Colonic mucosa (tissue), 4 donors: Measurements from ENCODE around the gene MYO18A. TPM values are rescaled to one million over a fixed set of nuclear protein-coding genes. Genes with fewer than 3 reads are reported as not detected.
"Not testable (repeated sequence)": the region's sequence is repeated elsewhere in the genome, so short reads cannot be mapped to it uniquely, and the experiment has no call there.

Experiments used
- DNase-seq: peaks from one replicate; pipeline ENCODE4 v3.0.0-alpha.2; 2020
- H3K27ac ChIP-seq: fragments of 200-600 bp; one replicate; pipeline ENCODE4 v1.8.0; 2021
- H3K27me3 ChIP-seq: fragments of 200-600 bp; one replicate; pipeline ENCODE4 v1.8.0; 2021
- H3K36me3 ChIP-seq: fragments of 200-600 bp; one replicate; pipeline ENCODE4 v1.8.0; 2021
- H3K4me1 ChIP-seq: fragments of 200-600 bp; one replicate; pipeline ENCODE4 v1.8.0; 2021; ENCODE audit warnings: mild to moderate bottlenecking
- H3K4me3 ChIP-seq: fragments of 200-600 bp; one replicate; pipeline ENCODE4 v1.8.0; 2021
- H3K9ac ChIP-seq, 2 donors: one replicate each; pipeline ENCODE4 v1.7.0; 2013; ENCODE audit warnings: control low read depth in 2 of 2, low read depth in 2 of 2, low read length in 2 of 2
- H3K9me3 ChIP-seq: fragments of 200-600 bp; one replicate; pipeline ENCODE4 v1.8.0; 2021
- CTCF ChIP-seq: fragments of 200-600 bp; IDR thresholded peaks from one replicate; pipeline ENCODE4 v1.8.0; 2022; ENCODE audit warnings: antibody characterized with exemption, mild to moderate bottlenecking
- intact Hi-C: fragments of 100-400 bp; cut with DNase I; formaldehyde crosslinking; loops from one replicate; pipeline ENCODE4 v1.14.1; 2022
- total RNA-seq, 2 donors: library from RNA; stranded (reverse); fragmentation: NEBNext Ultra II Directional in 1 of 2; extraction: Animal tissue kit (Norgen Biotek cat#: 25700) in 1 of 2; gene quantifications; one replicate each; pipeline ENCODE4 v1.2.1, GENCODE V29; 2021
- donor health status: healthy.
- donor health status: DM: no; HTN: no; CAD: no.
- donor health status: DM: no; HTN: no; CAD: no.

Gene MYO18A
- total RNA-seq, 2 donors from 2014 or later = 63.3 to 112 TPM

- H3K9me3 ChIP-seq = no peaks in the 10 kb centered on the region
- no peak for TF ChIP-seq CTCF
- no peak for DNase-seq
These were observed 31.9 kb downstream of the MYO18A start for GRCh38 chr17:29148257-29148789.

GRCh38 chr17:29147682-29148081, 32.5 kb downstream of the MYO18A start:
- no peak overlapping the region for H3K9ac ChIP-seq
- no peak overlapping the region for H3K27ac ChIP-seq
- intact Hi-C loops = loop anchor here (5.0 kb wide), 1 partner anchor 35 kb away; the partner anchor contains the start of gene MYO18A

More at GRCh38 chr17:29148257-29148789, 31.9 kb downstream of the MYO18A start:
- peak overlapping the region; percentile 50 for H3K4me3 ChIP-seq
- no peaks in the 10 kb centered on the region for H3K36me3 ChIP-seq
- peak overlapping the region; percentile 69 for H3K27ac ChIP-seq
- peaks cover 6% of the 10 kb centered on the region for H3K4me1 ChIP-seq
- intact Hi-C loops = loop anchor here (5.0 kb wide), 1 partner anchor 34 kb away; the partner anchor contains the start of gene MYO18A
- no peaks in the 10 kb centered on the region for H3K27me3 ChIP-seq
- peak overlapping the region; percentile 68 to 76 for H3K9ac ChIP-seq

GRCh38 chr17:29147228-29147627, 33.0 kb downstream of the MYO18A start:
- not testable (repeated sequence) for H3K4me1 ChIP-seq, H3K27me3 ChIP-seq, H3K9ac ChIP-seq, H3K36me3 ChIP-seq, H3K4me3 ChIP-seq, H3K9me3 ChIP-seq, H3K27ac ChIP-seq, DNase-seq
- intact Hi-C loops = loop anchor here (5.0 kb wide), 1 partner anchor 35 kb away; the partner anchor contains the start of gene MYO18A

More at GRCh38 chr17:29147682-29148081, 32.5 kb downstream of the MYO18A start:
- no peaks in the 10 kb centered on the region for H3K9me3 ChIP-seq
- no peak for TF ChIP-seq CTCF
- H3K4me3 ChIP-seq = no peak overlapping the region
- H3K4me1 ChIP-seq = peaks cover 6% of the 10 kb centered on the region
- no peaks in the 10 kb centered on the region for H3K36me3 ChIP-seq
- no peak for DNase-seq
- H3K27me3 ChIP-seq = no peaks in the 10 kb centered on the region

- H3K27ac ChIP-seq = no peak overlapping the region
- no peaks in the 10 kb centered on the region for H3K27me3 ChIP-seq
- intact Hi-C loops = loop anchor here (5.0 kb wide), 1 partner anchor 36 kb away; the partner anchor contains the start of gene MYO18A
- no peak for DNase-seq
- TF ChIP-seq CTCF = no peak
- H3K4me1 ChIP-seq = peaks cover 6% of the 10 kb centered on the region
- H3K4me3 ChIP-seq = no peak overlapping the region
- H3K36me3 ChIP-seq = no peaks in the 10 kb centered on the region
- no peak overlapping the region for H3K9ac ChIP-seq
- no peaks in the 10 kb centered on the region for H3K9me3 ChIP-seq
These were observed 33.7 kb downstream of the MYO18A start for GRCh38 chr17:29146369-29146972.

GRCh38 chr17:29145289-29146073, 34.7 kb downstream of the MYO18A start:
- Histone ChIP-seq H3K4me3 (no peak overlapping the region), H3K27ac (no peak overlapping the region), H3K9me3 (no peaks in the 10 kb centered on the region), H3K27me3 (no peaks in the 10 kb centered on the region), H3K4me1 (peaks cover 6% of the 10 kb centered on the region), H3K36me3 (no peaks in the 10 kb centered on the region), H3K9ac (no peak overlapping the region)
- DNase-seq = peak; percentile 67
- TF ChIP-seq CTCF = peak; percentile 55
- intact Hi-C loops = loop anchor here (5.0 kb wide), 1 partner anchor 37 kb away; the partner anchor contains the start of gene MYO18A
